K562 (cell line): ENCODE measurements around the gene ENOX2. TPM values are rescaled to one million over a fixed set of nuclear protein-coding genes. Genes with fewer than 3 reads are reported as not detected.
A peak's percentile ranks its signal among the peaks of the same experiment; 100 is the strongest.

ENCODE experiments used
- ARNT ChIP-seq, 2 experiments: fragments of 450-650 bp; IDR thresholded peaks; 2 replicates each; pipeline ENCODE4 v1.6.1; 2016; ENCODE audit warnings: mild to moderate bottlenecking in 1 of 2
- BMI1 ChIP-seq: fragments of 150-350 bp; IDR thresholded peaks from 2 replicates; pipeline ENCODE4 v1.6.1; 2014; ENCODE audit warnings: low read length
- C11orf30 ChIP-seq: fragments of 450-650 bp; IDR thresholded peaks from 2 replicates; pipeline ENCODE4 v1.6.1; 2016; ENCODE audit warnings: low read depth, mild to moderate bottlenecking
- CHD4 ChIP-seq: fragments of 200-600 bp; sonication (generic); IDR thresholded peaks from 3 replicates; pipeline ENCODE4 v1.6.1; 2012; ENCODE audit warnings: low read depth, mild to moderate bottlenecking, mixed read lengths, low read length, inconsistent platforms; ENCODE audit not compliant: insufficient read depth, insufficient replicate concordance, poor library complexity, severe bottlenecking
- FOXJ2 ChIP-seq: fragments of 200-800 bp; sonication (Bioruptor generic); IDR thresholded peaks from 2 replicates; pipeline ENCODE4 v1.6.1; 2016; ENCODE audit warnings: missing genetic modification characterization, missing compliant biosample characterization
- FOXP1 ChIP-seq: sonication (generic); formaldehyde crosslinking; IDR thresholded peaks from 2 replicates; pipeline ENCODE4 v1.8.0; 2022; ENCODE audit warnings: mild to moderate bottlenecking, missing genetic modification reagents
- GABPB2 ChIP-seq: fragments of 250-450 bp; sonication (Bioruptor Pico); conservative IDR thresholded peaks from 2 replicates; pipeline ENCODE4 v1.5.1; 2021; ENCODE audit warnings: mild to moderate bottlenecking
- KDM1A ChIP-seq, 2 experiments: fragments of 450-650 bp; IDR thresholded peaks; 2 replicates each; pipeline ENCODE4 v1.6.1; 2016; ENCODE audit warnings: mild to moderate bottlenecking in 2 of 2
- L3MBTL2 ChIP-seq: fragments of 450-650 bp; IDR thresholded peaks from 2 replicates; pipeline ENCODE4 v1.6.1; 2016; ENCODE audit warnings: mild to moderate bottlenecking, moderate library complexity
- MAFF ChIP-seq: IDR thresholded peaks from 2 replicates; pipeline ENCODE4 v1.6.1; 2012; ENCODE audit warnings: low read length, improper control_type of control experiment
- MAFG ChIP-seq: fragments of 450-650 bp; conservative IDR thresholded peaks from 2 replicates; pipeline ENCODE4 v1.6.1; 2016; ENCODE audit warnings: missing genetic modification characterization, missing compliant biosample characterization
- MAFK ChIP-seq: IDR thresholded peaks from 2 replicates; pipeline ENCODE4 v1.6.1; 2011; ENCODE audit warnings: low read length, improper control_type of control experiment
- MED1 ChIP-seq: sonication (generic); formaldehyde crosslinking; IDR thresholded peaks from 2 replicates; pipeline ENCODE4 v1.8.1; 2023; ENCODE audit warnings: missing genetic modification reagents, borderline replicate concordance
- POLR3G ChIP-seq: IDR thresholded peaks from 2 replicates; pipeline ENCODE4 v1.6.1; 2011; ENCODE audit not compliant: insufficient read length, insufficient replicate concordance; ENCODE audit errors: extremely low read depth
- PURB ChIP-seq: sonication (generic); formaldehyde crosslinking; IDR thresholded peaks from 2 replicates; pipeline ENCODE4 v1.9.0; 2021; ENCODE audit warnings: low read depth, mild to moderate bottlenecking, missing genetic modification reagents
- SRSF3 ChIP-seq: fragments of 200-400 bp; formaldehyde crosslinking; IDR thresholded peaks from 2 replicates; pipeline ENCODE4 v1.6.1; 2016; ENCODE audit warnings: mild to moderate bottlenecking, low read length, moderate library complexity; ENCODE audit not compliant: insufficient read depth
- TSHZ1 ChIP-seq: fragments of 250-450 bp; sonication (Bioruptor Pico); IDR thresholded peaks from 2 replicates; pipeline ENCODE4 v1.4.0; 2020; ENCODE audit warnings: mild to moderate bottlenecking, moderate library complexity
- ZNF316 ChIP-seq: fragments of 450-650 bp; IDR thresholded peaks from 2 replicates; pipeline ENCODE4 v1.6.1; 2016
- polyA plus RNA-seq, 8 experiments: library from polyadenylated mRNA; depleted of rRNA in 4 of 8; stranded (reverse) in 5 of 8; unstranded in 3 of 8; fragments of >200 nt; fragmentation: Nextera tagmentation in 2 of 8; fragmentation: Illumina TruSeq in 1 of 8; extraction: Ambion mirVana in 2 of 8; extraction: Trizol in 1 of 8; gene quantifications; 2 replicates each; pipeline versions ENCODE4 v1.2.1 to v1.2.3, GENCODE V29; 2011 to 2014; ENCODE audit warnings: inconsistent platforms in 1 of 8, missing spikeins in 1 of 8
- total RNA-seq, 7 experiments: library from RNA; depleted of rRNA in 6 of 7; stranded (reverse); fragments of >200 nt in 6 of 7; fragmentation: Illumina TruSeq in 2 of 7; extraction: Trizol in 2 of 7; gene quantifications; 2 replicates each; pipeline versions ENCODE4 v1.2.1 to v1.2.3, GENCODE V29; 2011 to 2021; ENCODE audit warnings: low replicate concordance in 1 of 7
- TF ChIP-seq, protein P1 (sequence below), 3 experiments: fragments of 200-800 bp in 1 of 3; sonication (Bioruptor generic) in 1 of 3; sonication (generic) in 1 of 3; formaldehyde crosslinking in 1 of 3; IDR thresholded peaks; 2 replicates each; pipeline versions ENCODE4 v1.6.1 to v1.8.0; 2016 to 2022; ENCODE audit warnings: mild to moderate bottlenecking in 2 of 3, missing compliant biosample characterization in 2 of 3, missing genetic modification characterization in 2 of 3, missing genetic modification reagents in 1 of 3
- TF ChIP-seq, protein P2 (sequence below): fragments of 450-650 bp; formaldehyde crosslinking; IDR thresholded peaks from 2 replicates; pipeline ENCODE4 v1.4.0; 2020; ENCODE audit warnings: mild to moderate bottlenecking

Gene ENOX2
- total and polyA plus RNA-seq, 9 of the 15 experiments (the other 6 are each of a cell fraction or from before 2014, with no cell fraction given): 6.1 to 24.0 (median 13.8) TPM

DNA sequence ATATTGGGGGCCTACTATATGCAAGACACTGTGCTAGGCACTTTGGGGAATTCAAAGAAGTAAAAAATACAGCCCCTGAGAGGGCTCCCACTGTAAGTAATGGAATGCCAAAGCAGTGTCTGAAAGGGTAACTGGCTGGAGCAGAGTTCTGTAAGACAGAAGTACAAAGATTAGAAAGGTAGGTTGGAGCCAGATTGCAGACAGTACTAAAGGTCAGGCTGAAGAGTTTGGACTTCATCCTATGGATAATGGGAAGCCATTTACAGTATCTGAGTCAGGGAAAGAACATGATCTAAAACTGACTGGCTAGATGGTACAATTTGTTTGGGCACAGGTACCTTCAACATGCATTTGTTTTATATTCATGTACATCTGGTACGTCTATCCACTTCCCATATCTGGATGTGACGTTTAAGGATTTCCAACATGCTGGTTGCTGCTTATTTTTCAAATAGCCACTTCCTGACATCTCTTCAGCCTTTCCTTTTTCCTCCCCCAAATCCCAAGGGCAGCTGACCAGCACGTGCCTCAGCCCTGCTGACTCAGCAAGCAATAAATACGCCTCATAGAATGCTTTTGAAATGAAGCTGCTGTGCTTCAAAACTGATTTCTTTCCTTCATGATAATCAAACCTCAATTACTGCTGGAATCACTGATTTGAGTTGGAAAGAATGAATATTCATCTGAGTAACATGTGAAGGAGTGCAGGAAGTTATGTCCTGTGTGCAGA lies 9.5 kb downstream of the ENOX2 start (continued):
- TF ChIP-seq, protein P1, sequence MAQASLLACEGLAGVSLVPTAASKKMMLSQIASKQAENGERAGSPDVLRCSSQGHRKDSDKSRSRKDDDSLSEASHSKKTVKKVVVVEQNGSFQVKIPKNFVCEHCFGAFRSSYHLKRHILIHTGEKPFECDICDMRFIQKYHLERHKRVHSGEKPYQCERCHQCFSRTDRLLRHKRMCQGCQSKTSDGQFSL (CRISPR knock-in tag; IDR thresholded peaks at IDR 0.05): no peak
- TF ChIP-seq, protein P1 (tag; IDR thresholded peaks at IDR 0.05): no peak
- TF ChIP-seq ARNT (IDR thresholded peaks at IDR 0.05) (no peak), MAFF (peak; percentile 78), C11orf30 (peak; percentile 86), ZNF316 (peak; percentile 91), KDM1A (IDR thresholded peaks at IDR 0.05) (peak in 1 of 2 experiments; percentile 31; a peak in 1 of 4 replicates), BMI1 (no peak), FOXP1 (no peak), MED1 (CRISPR knock-in tag) (no peak), TSHZ1 (CRISPR knock-in tag) (no peak), GABPB2 (no peak), FOXJ2 (tag) (no peak), SRSF3 (no peak), MAFK (peak; percentile 69), POLR3G (no peak), CHD4 (no peak), L3MBTL2 (0 out of 2 replicates have a peak, but pooled peaks have one; percentile 36), PURB (no peak), MAFG (peak; percentile 83)
- TF ChIP-seq, protein P2, sequence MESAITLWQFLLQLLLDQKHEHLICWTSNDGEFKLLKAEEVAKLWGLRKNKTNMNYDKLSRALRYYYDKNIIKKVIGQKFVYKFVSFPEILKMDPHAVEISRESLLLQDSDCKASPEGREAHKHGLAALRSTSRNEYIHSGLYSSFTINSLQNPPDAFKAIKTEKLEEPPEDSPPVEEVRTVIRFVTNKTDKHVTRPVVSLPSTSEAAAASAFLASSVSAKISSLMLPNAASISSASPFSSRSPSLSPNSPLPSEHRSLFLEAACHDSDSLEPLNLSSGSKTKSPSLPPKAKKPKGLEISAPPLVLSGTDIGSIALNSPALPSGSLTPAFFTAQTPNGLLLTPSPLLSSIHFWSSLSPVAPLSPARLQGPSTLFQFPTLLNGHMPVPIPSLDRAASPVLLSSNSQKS (CRISPR knock-in tag): no peak
